ENCODE measurements around the gene RUNX3.

GRCh38 chr1:24929398-24930259 lies 447 bp downstream of the RUNX3 start:
- no peak for TF ChIP-seq POLR2A (IDR thresholded peaks at IDR 0.05)
- TF ChIP-seq CTCF (IDR thresholded peaks at IDR 0.05): no peak

Measured in thyroid gland (tissue), 4 donors.